ENCODE measurements around the gene HELB. TPM values are rescaled to one million over a fixed set of nuclear protein-coding genes. Genes with fewer than 3 reads are reported as not detected.
"Not testable (repeated sequence)": the region's sequence is repeated elsewhere in the genome, so short reads cannot be mapped to it uniquely, and the experiment has no call there.

Gene HELB
- total RNA-seq, 1 experiment from 2014 or later: 9.3 TPM

DNA sequence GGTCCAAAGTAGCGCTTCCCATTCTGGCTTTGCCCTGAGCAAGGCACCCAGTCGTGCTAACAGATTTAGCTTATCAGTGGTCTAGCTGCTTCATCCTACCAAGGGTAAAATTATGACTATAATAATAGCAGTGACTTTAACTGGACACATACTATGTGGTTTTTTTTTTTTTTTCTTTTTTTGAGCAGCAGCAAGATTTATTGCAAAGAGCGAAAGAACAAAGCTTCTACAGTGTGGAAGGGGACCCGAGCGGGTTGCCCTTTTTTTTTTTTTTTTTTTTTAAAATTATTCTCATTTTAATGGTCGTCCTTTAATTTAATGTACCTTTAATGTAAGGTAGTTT, 505 bp downstream of the HELB start:
- H3K9me2 ChIP-seq (ENCODE audit: insufficient read depth): no peaks in the 10 kb centered on the region
- peak overlapping the region; percentile 61 for H2AFZ ChIP-seq (ENCODE audit: low read depth, low read length, poor library complexity, severe bottlenecking)
- intact Hi-C loops (cut with micrococcal nuclease): loop anchor here (2.0 kb wide), 1 partner anchor 134 kb away; the partner anchor contains the start of gene TMBIM4
- no peaks in the 10 kb centered on the region for H3K9me3 ChIP-seq (ENCODE audit: control insufficient read depth in 1 of 2, insufficient read depth in 1 of 2, low read depth in 1 of 2, low read length in 2 of 2)
- peaks cover 0 to 3% of the 10 kb centered on the region in 2 experiments; a peak in 1 of 4 replicates for H3K36me3 ChIP-seq (ENCODE audit: control insufficient read depth in 1 of 2, insufficient read depth in 2 of 2, low read length in 2 of 2)
- DNase-seq (ENCODE audit: low read depth, low spot score) (no peak), ATAC-seq (no peak)
- no peaks in the 10 kb centered on the region for H3K27me3 ChIP-seq (ENCODE audit: insufficient read depth, low read length)
- peak overlapping the region; percentile 54 for H3K27ac ChIP-seq (ENCODE audit: low read depth, low read length)
- ChIA-PET RAD21 (ENCODE audit: low non-redundant PET in 1 of 2, low total read pairs in 2 of 2, uncharacterized antibody in 2 of 2, unreplicated experiment in 2 of 2) (interaction anchor here (0.6 to 0.7 kb wide), 3 partner anchors 9 to 333 kb away, joined by 3 read pairs; no protein-coding TSS in a partner anchor), POLR2A (interaction anchor here (0.6 to 1.5 kb wide), 9 partner anchors 9 to 337 kb away, joined by 3 to 11 read pairs (median 3); partner anchors contain the start of genes LLPH and TMBIM4), CTCF (interaction anchor here (0.6 to 1.1 kb wide), 2 partner anchors 19 to 133 kb away, joined by 3 read pairs; partner anchors contain the start of gene TMBIM4)
- peak overlapping the region; percentile 83 for H3K9ac ChIP-seq (ENCODE audit: low read length)
- H3K4me1 ChIP-seq (ENCODE audit: control insufficient read depth in 1 of 2, insufficient read depth in 2 of 2, low read length in 2 of 2): peaks cover 8 to 11% of the 10 kb centered on the region in 2 experiments; a peak in 3 of 4 replicates
- H3K4me3 ChIP-seq (replicated peaks in 1 of 2; ENCODE audit: low read depth in 1 of 2, low read length in 2 of 2): peak overlapping the region; percentile 81 to 86
- no peaks in the 10 kb centered on the region for H4K20me1 ChIP-seq (ENCODE audit: insufficient read depth)
- peak overlapping the region; percentile 92 for H3K4me2 ChIP-seq (ENCODE audit: low read length)
- H3K79me2 ChIP-seq (ENCODE audit: insufficient read depth, low read length): no peaks in the 10 kb centered on the region
- TSS peak; percentile 79 for BruUV-seq (replicated peaks)
- TF ChIP-seq, protein P1, sequence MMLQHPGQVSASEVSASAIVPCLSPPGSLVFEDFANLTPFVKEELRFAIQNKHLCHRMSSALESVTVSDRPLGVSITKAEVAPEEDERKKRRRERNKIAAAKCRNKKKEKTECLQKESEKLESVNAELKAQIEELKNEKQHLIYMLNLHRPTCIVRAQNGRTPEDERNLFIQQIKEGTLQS (IDR thresholded peaks at IDR 0.05): no peak
- 0 out of 2 replicates have a peak, but pooled peaks have one; percentile 15 for TF ChIP-seq EGR1 (IDR thresholded peaks at IDR 0.05; ENCODE audit: low read depth)
- no peak for TF ChIP-seq ZNF274 (IDR thresholded peaks at IDR 0.05; ENCODE audit: low read depth, low read length)
- TF ChIP-seq, protein P2, sequence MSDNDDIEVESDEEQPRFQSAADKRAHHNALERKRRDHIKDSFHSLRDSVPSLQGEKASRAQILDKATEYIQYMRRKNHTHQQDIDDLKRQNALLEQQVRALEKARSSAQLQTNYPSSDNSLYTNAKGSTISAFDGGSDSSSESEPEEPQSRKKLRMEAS (IDR thresholded peaks at IDR 0.05): no peak

DNA sequence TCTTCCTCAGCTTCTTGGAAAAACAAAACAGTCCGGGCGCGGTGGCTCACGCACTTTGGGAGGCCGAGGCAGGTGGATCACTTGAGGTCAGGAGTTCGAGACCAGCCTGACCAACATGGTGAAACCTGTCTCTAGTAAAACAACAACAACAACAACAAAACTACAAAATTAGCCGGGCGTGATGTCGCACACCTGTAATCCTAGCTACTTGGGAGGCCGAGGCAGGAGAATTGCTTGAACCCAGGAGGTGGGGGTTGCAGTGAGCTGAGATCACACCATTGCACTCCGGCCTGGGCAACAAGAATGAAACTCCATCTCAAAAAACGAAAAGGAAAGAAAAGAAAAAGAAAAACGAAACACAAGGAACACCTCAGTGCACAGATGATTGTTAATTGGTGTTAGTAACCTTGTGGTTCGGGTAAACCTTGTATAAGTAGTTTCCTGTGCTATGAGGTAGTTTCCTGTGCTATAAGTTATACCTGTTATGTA, 1.1 kb downstream of the HELB start:
- H3K27me3 ChIP-seq (ENCODE audit: insufficient read depth, low read length); H2AFZ ChIP-seq (ENCODE audit: low read depth, low read length, poor library complexity, severe bottlenecking); ATAC-seq; H3K9me2 ChIP-seq (ENCODE audit: insufficient read depth); DNase-seq (ENCODE audit: low read depth, low spot score); RAD21 ChIA-PET (ENCODE audit: low non-redundant PET in 1 of 2, low total read pairs in 2 of 2, uncharacterized antibody in 2 of 2, unreplicated experiment in 2 of 2); H3K36me3 ChIP-seq (ENCODE audit: control insufficient read depth in 1 of 2, insufficient read depth in 2 of 2, low read length in 2 of 2); H3K9me3 ChIP-seq (ENCODE audit: control insufficient read depth in 1 of 2, insufficient read depth in 1 of 2, low read depth in 1 of 2, low read length in 2 of 2); H3K27ac ChIP-seq (ENCODE audit: low read depth, low read length); H3K79me2 ChIP-seq (ENCODE audit: insufficient read depth, low read length); H4K20me1 ChIP-seq (ENCODE audit: insufficient read depth); BruUV-seq (replicated peaks): not testable (repeated sequence)
- H3K4me3 ChIP-seq (replicated peaks in 1 of 2; ENCODE audit: low read depth in 1 of 2, low read length in 2 of 2): peak overlapping the region; percentile 81 to 86
- intact Hi-C loops (cut with micrococcal nuclease): loop anchor here (2.0 kb wide), 1 partner anchor 135 kb away; the partner anchor contains the start of gene TMBIM4
- peak overlapping the region; percentile 92 for H3K4me2 ChIP-seq (ENCODE audit: low read length)
- POLR2A ChIA-PET: interaction anchor here (1.4 kb wide), 1 partner anchor 8 kb away, joined by 6 read pairs; no protein-coding TSS in a partner anchor
- peak overlapping the region; percentile 83 for H3K9ac ChIP-seq (ENCODE audit: low read length)
- peaks cover 8 to 11% of the 10 kb centered on the region in 2 experiments; a peak in 3 of 4 replicates for H3K4me1 ChIP-seq (ENCODE audit: control insufficient read depth in 1 of 2, insufficient read depth in 2 of 2, low read length in 2 of 2)
- CTCF ChIA-PET: interaction anchor here (1.1 kb wide), 1 partner anchor 134 kb away, joined by 3 read pairs; the partner anchor contains the start of gene TMBIM4

All from HCT116 (cell line).